HG02981 (cell line): ENCODE data around the gene SUCLG2.
"Not testable (repeated sequence)": the region's sequence is repeated elsewhere in the genome, so short reads cannot be mapped to it uniquely, and the experiment has no call there.

ENCODE experiments used
- ATAC-seq: cut with Tn5 transposase; IDR thresholded peaks from one replicate; pipeline ENCODE4 v1.9.1; 2021; ENCODE audit warnings: mild to moderate bottlenecking, moderate library complexity; ENCODE audit not compliant: unreplicated experiment

SUCLG2 gene

GRCh38 chr3:67610458-67610857 is 44.0 kb downstream of the SUCLG2 start:
- ATAC-seq, result no peak

GRCh38 chr3:67609709-67610108 is 44.7 kb downstream of the SUCLG2 start:
- no peak for ATAC-seq

- ATAC-seq, result no peak
Observed at GRCh38 chr3:67608034-67608433, 46.4 kb downstream of the SUCLG2 start.

- ATAC-seq, result no peak
Observed at GRCh38 chr3:67605377-67605776, 49.0 kb downstream of the SUCLG2 start.

- ATAC-seq, result no peak
Observed at GRCh38 chr3:67602816-67603215, 51.6 kb downstream of the SUCLG2 start.

GRCh38 chr3:67601919-67602608 is 52.3 kb downstream of the SUCLG2 start:
- no peak for ATAC-seq

GRCh38 chr3:67601385-67601784 is 53.0 kb downstream of the SUCLG2 start:
- ATAC-seq, result no peak

GRCh38 chr3:67599821-67600220 is 54.6 kb downstream of the SUCLG2 start:
- ATAC-seq, result no peak

- ATAC-seq, result no peak
Observed at GRCh38 chr3:67598814-67599556, 55.4 kb downstream of the SUCLG2 start.

GRCh38 chr3:67595424-67595823 is 59.0 kb downstream of the SUCLG2 start:
- no peak for ATAC-seq

GRCh38 chr3:67593761-67594234 is 60.6 kb downstream of the SUCLG2 start:
- no peak for ATAC-seq

- ATAC-seq, result no peak
Observed at GRCh38 chr3:67592057-67592456, 62.4 kb downstream of the SUCLG2 start.

GRCh38 chr3:67587811-67588210 is 66.6 kb downstream of the SUCLG2 start:
- ATAC-seq, result no peak

- no peak for ATAC-seq
Observed at GRCh38 chr3:67587301-67587700, 67.1 kb downstream of the SUCLG2 start.

- ATAC-seq, result not testable (repeated sequence)
Observed at GRCh38 chr3:67584608-67585007, 69.8 kb downstream of the SUCLG2 start.

- no peak for ATAC-seq
Observed at GRCh38 chr3:67580430-67581000, 73.9 kb downstream of the SUCLG2 start.

- no peak for ATAC-seq
Observed at GRCh38 chr3:67578416-67578815, 76.0 kb downstream of the SUCLG2 start.

- no peak for ATAC-seq
Observed at GRCh38 chr3:67576441-67576840, 78.0 kb downstream of the SUCLG2 start.

GRCh38 chr3:67569324-67569723 is 85.1 kb downstream of the SUCLG2 start:
- no peak for ATAC-seq

- no peak for ATAC-seq
Observed at GRCh38 chr3:67567893-67568292, 86.5 kb downstream of the SUCLG2 start.

GRCh38 chr3:67564973-67565372 is 89.4 kb downstream of the SUCLG2 start:
- no peak for ATAC-seq

GRCh38 chr3:67564008-67564407 is 90.4 kb downstream of the SUCLG2 start:
- no peak for ATAC-seq
